SK-N-SH (cell line): ENCODE results near the gene CDH4. TPM values are rescaled to one million over a fixed set of nuclear protein-coding genes. Genes with fewer than 3 reads are reported as not detected.

Experiments
- CTCF ChIA-PET: fragments of 300-600, 350-600 bp; formaldehyde crosslinking; extraction: SDS; loops from one replicate; lab custom pipeline; 2021; lab: Yijun Ruan, JAX
- POLR2A ChIA-PET: fragments of 350-600 bp; sonication (Branson Sonifier 250); formaldehyde crosslinking; extraction: SDS; loops from one replicate; lab custom pipeline; 2020; ENCODE audit warnings: antibody characterized with exemption, inconsistent platforms; lab: Yijun Ruan, JAX
- DNase-seq: peaks from one replicate; pipeline ENCODE4 v3.0.0; 2012
- H2AFZ ChIP-seq: fragments of 200-600 bp; sonication (generic); 2 replicates; pipeline ENCODE4 v1.8.1; 2016; ENCODE audit warnings: antibody characterized with exemption, mild to moderate bottlenecking, low read depth
- H3F3A ChIP-seq: fragments of 200-600 bp; sonication (generic); replicated peaks from 2 replicates; pipeline ENCODE3; 2016; ENCODE audit warnings: antibody characterized with exemption, mild to moderate bottlenecking; ENCODE audit not compliant: insufficient read depth
- H3K27ac ChIP-seq, 2 experiments: fragments of 200-500 bp in 1 of 2; fragments of 200-600 bp in 1 of 2; sonication (Bioruptor generic) in 1 of 2; sonication (generic), shearing (Covaris generic) in 1 of 2; 2 replicates each; pipeline versions ENCODE4 v1.5.1 to v1.6.1; 2014 to 2016; ENCODE audit warnings: low read depth in 2 of 2, inconsistent platforms in 1 of 2, low read length in 1 of 2, mild to moderate bottlenecking in 1 of 2, mixed read lengths in 1 of 2
- H3K27me3 ChIP-seq: fragments of 200-600 bp; sonication (generic), shearing (Covaris generic); 2 replicates; pipeline ENCODE4 v1.6.1; 2016; ENCODE audit warnings: mixed run types; ENCODE audit not compliant: insufficient read depth
- H3K36me3 ChIP-seq, 2 experiments: fragments of 200-500 bp in 1 of 2; fragments of 200-600 bp in 1 of 2; sonication (Bioruptor generic) in 1 of 2; sonication (generic) in 1 of 2; replicated peaks in 1 of 2; 2 replicates each; pipeline versions ENCODE3 to v1.5.1; 2014 to 2016; ENCODE audit warnings: low read length in 1 of 2, mild to moderate bottlenecking in 1 of 2; ENCODE audit not compliant: insufficient read depth in 2 of 2, control insufficient read depth in 1 of 2
- H3K4me1 ChIP-seq, 2 experiments: fragments of 200-500 bp in 1 of 2; fragments of 200-600 bp in 1 of 2; sonication (Bioruptor generic) in 1 of 2; sonication (generic), shearing (Covaris generic) in 1 of 2; 2 replicates each; pipeline versions ENCODE4 v1.5.1 to v1.6.1; 2014 to 2016; ENCODE audit warnings: low read depth in 1 of 2, low read length in 1 of 2, mixed run types in 1 of 2; ENCODE audit not compliant: insufficient read depth in 2 of 2, control insufficient read depth in 1 of 2
- H3K4me2 ChIP-seq: fragments of 200-600 bp; sonication (generic), shearing (Covaris generic); 2 replicates; pipeline ENCODE4 v1.6.1; 2017; ENCODE audit warnings: mixed run types
- H3K4me3 ChIP-seq, 2 experiments: fragments of 200-500 bp in 1 of 2; fragments of 200-600 bp in 1 of 2; sonication (Bioruptor generic) in 1 of 2; sonication (generic), shearing (Covaris generic) in 1 of 2; 2 replicates each; pipeline versions ENCODE4 v1.5.1 to v1.8.1; 2014 to 2016; ENCODE audit warnings: low read depth in 2 of 2, inconsistent platforms in 1 of 2, low read length in 1 of 2, mild to moderate bottlenecking in 1 of 2, mixed read lengths in 1 of 2, moderate library complexity in 1 of 2
- H3K79me2 ChIP-seq: fragments of 200-600 bp; sonication (generic); 2 replicates; pipeline ENCODE4 v1.8.1; 2017; ENCODE audit warnings: mild to moderate bottlenecking; ENCODE audit not compliant: insufficient read depth
- H3K9ac ChIP-seq: fragments of 200-600 bp; sonication (generic); 2 replicates; pipeline ENCODE4 v1.6.1; 2017; ENCODE audit warnings: mixed run types
- H3K9me2 ChIP-seq: fragments of 200-600 bp; sonication (generic); 2 replicates; pipeline ENCODE4 v1.6.1; 2017; ENCODE audit warnings: mixed run types
- H3K9me3 ChIP-seq: fragments of 200-600 bp; sonication (generic); 2 replicates; pipeline ENCODE4 v1.6.1; 2017; ENCODE audit warnings: mixed run types, mild to moderate bottlenecking, moderate library complexity
- H4K20me1 ChIP-seq: fragments of 200-600 bp; sonication (generic); 2 replicates; pipeline ENCODE4 v1.6.1; 2017; ENCODE audit warnings: mild to moderate bottlenecking, mixed run types; ENCODE audit not compliant: insufficient read depth
- CTCF ChIP-seq: fragments of 200-600 bp; sonication (generic); IDR thresholded peaks from 2 replicates; pipeline ENCODE4 v1.6.1; 2017; ENCODE audit warnings: antibody characterized with exemption, mild to moderate bottlenecking, moderate library complexity
- ELF1 ChIP-seq: IDR thresholded peaks from 2 replicates; pipeline ENCODE4 v1.4.0; 2012
- EP300 ChIP-seq, 2 experiments: IDR thresholded peaks; 2 replicates each; pipeline versions ENCODE4 v1.4.0 to v1.6.1; 2012; ENCODE audit warnings: borderline replicate concordance in 1 of 2, low read depth in 1 of 2, low read length in 1 of 2
- FOXJ3 ChIP-seq: sonication (generic); formaldehyde crosslinking; IDR thresholded peaks from 2 replicates; pipeline ENCODE4 v1.5.1; 2020; ENCODE audit warnings: mild to moderate bottlenecking, missing genetic modification reagents
- FOXM1 ChIP-seq: IDR thresholded peaks from 2 replicates; pipeline ENCODE4 v1.4.0; 2012; ENCODE audit warnings: low read depth, mild to moderate bottlenecking
- GABPA ChIP-seq: IDR thresholded peaks from 2 replicates; pipeline ENCODE4 v1.4.0; 2012; ENCODE audit warnings: low read depth, mild to moderate bottlenecking
- IRF3 ChIP-seq: fragments of 150-350 bp; IDR thresholded peaks from 2 replicates; pipeline ENCODE4 v1.6.1; 2016; ENCODE audit warnings: mild to moderate bottlenecking, low read depth, low read length
- MAX ChIP-seq: IDR thresholded peaks from 2 replicates; pipeline ENCODE4 v1.4.0; 2012; ENCODE audit warnings: low read depth
- NRF1 ChIP-seq: IDR thresholded peaks from 2 replicates; pipeline ENCODE4 v1.6.1; 2012; ENCODE audit warnings: low read depth, mild to moderate bottlenecking, low read length
- POLR2AphosphoS5 ChIP-seq: IDR thresholded peaks from 2 replicates; pipeline ENCODE4 v1.6.1; 2012; ENCODE audit warnings: low read depth, low read length
- SIN3A ChIP-seq: IDR thresholded peaks from 2 replicates; pipeline ENCODE4 v1.6.1; 2012; ENCODE audit warnings: low read depth, mild to moderate bottlenecking, low read length, moderate library complexity, borderline replicate concordance
- TCF12 ChIP-seq: IDR thresholded peaks from 2 replicates; pipeline ENCODE4 v1.4.0; 2012
- USF2 ChIP-seq: fragments of 150-350 bp; IDR thresholded peaks from 2 replicates; pipeline ENCODE4 v1.6.1; 2017; ENCODE audit warnings: antibody characterized with exemption, low read length, low read depth, borderline replicate concordance
- ZBTB33 ChIP-seq: IDR thresholded peaks from 2 replicates; pipeline ENCODE4 v1.4.0; 2012; ENCODE audit warnings: low read depth, borderline replicate concordance
- WGBS: methylation state at CpG from one replicate; pipeline ENCODE4 v1.1.6; 2017; ENCODE audit warnings: low lambda C conversion rate; 5-methylcytosine and 5-hydroxymethylcytosine counted together
- polyA plus RNA-seq, 3 experiments: library from polyadenylated mRNA; depleted of rRNA; stranded (reverse); fragments of >200 nt; gene quantifications; 2 replicates each; pipeline ENCODE4 v1.2.3, GENCODE V29; 2012

CDH4 gene
- polyA plus RNA-seq, 1 of the 3 experiments (the other 2 are of a cell fraction): not detected

- Histone ChIP-seq H3K9me3 (no peaks in the 10 kb centered on the region), H3K27me3 (no peaks in the 10 kb centered on the region), H3K9me2 (no peaks in the 10 kb centered on the region), H3K4me2 (no peak overlapping the region), H4K20me1 (no peaks in the 10 kb centered on the region), H3K79me2 (no peaks in the 10 kb centered on the region), H2AFZ (no peak overlapping the region), H3K9ac (no peak overlapping the region), H3F3A (no peaks in the 10 kb centered on the region), H3K4me3 (no peak overlapping the region), H3K36me3 (no peaks in the 10 kb centered on the region), H3K4me1 (no peaks in the 10 kb centered on the region)
- POLR2A ChIA-PET: no interaction called here
- no peak for DNase-seq
- TF ChIP-seq GABPA: no peak
- TF ChIP-seq ELF1: no peak
- TF ChIP-seq EP300 (IDR thresholded peaks at IDR 0.05; ENCODE audit: borderline replicate concordance in 1 of 2, low read depth in 1 of 2, low read length in 1 of 2): no peak
- TF ChIP-seq FOXM1: no peak
- TF ChIP-seq CTCF: no peak
- no peak for TF ChIP-seq ZBTB33
- TF ChIP-seq NRF1: no peak
- TF ChIP-seq USF2: no peak
- TF ChIP-seq, all 33 proteins: peak for 0
- CTCF ChIA-PET: no interaction called here
- H3K27ac ChIP-seq: no peak overlapping the region
These were observed 353.2 kb downstream of the CDH4 start for GRCh38 chr20:61605283-61605682.

GRCh38 chr20:61605862-61606557 lies 353.9 kb downstream of the CDH4 start:
- WGBS: 17% methylated on average over 6 of the region's 12 CpGs
- H3K9me3 ChIP-seq: no peaks in the 10 kb centered on the region
- H2AFZ ChIP-seq: no peak overlapping the region
- no peak overlapping the region for H3K4me3 ChIP-seq
- H3K27ac ChIP-seq: no peak overlapping the region
- H3F3A ChIP-seq: no peaks in the 10 kb centered on the region
- no peak overlapping the region for H3K4me2 ChIP-seq
- no peaks in the 10 kb centered on the region for H3K4me1 ChIP-seq
- H3K9me2 ChIP-seq: no peaks in the 10 kb centered on the region
- DNase-seq: no peak
- TF ChIP-seq IRF3: no peak
- no peak for TF ChIP-seq CTCF
- TF ChIP-seq FOXJ3 (CRISPR knock-in tag): no peak
- no peak for TF ChIP-seq TCF12
- TF ChIP-seq NRF1: no peak
- TF ChIP-seq POLR2AphosphoS5: no peak
- TF ChIP-seq GABPA: no peak
- no peak for TF ChIP-seq SIN3A
- no peak for TF ChIP-seq MAX
- TF ChIP-seq, all 33 proteins: peak for 0
- Histone ChIP-seq H4K20me1 (no peaks in the 10 kb centered on the region), H3K79me2 (no peaks in the 10 kb centered on the region), H3K27me3 (no peaks in the 10 kb centered on the region), H3K36me3 (no peaks in the 10 kb centered on the region), H3K9ac (no peak overlapping the region)
- CTCF ChIA-PET: no interaction called here
- POLR2A ChIA-PET: no interaction called here
